RKO (cell line): ENCODE results near the gene DLG2.
"Not testable (repeated sequence)": the region's sequence is repeated elsewhere in the genome, so short reads cannot be mapped to it uniquely, and the experiment has no call there.

ENCODE experiments used
- DNase-seq: peaks from one replicate; pipeline ENCODE4 v3.0.0-alpha.2; 2016; ENCODE audit warnings: low spot score

The DLG2 gene

GRCh38 chr11:85229723-85230122 is 397.4 kb downstream of the DLG2 start:
- not testable (repeated sequence) for DNase-seq

- DNase-seq = no peak
These were observed 430.2 kb downstream of the DLG2 start for GRCh38 chr11:85196968-85197367.

- no peak for DNase-seq
These were observed 431.2 kb downstream of the DLG2 start for GRCh38 chr11:85195934-85196333.

GRCh38 chr11:85187992-85188391 is 439.2 kb downstream of the DLG2 start:
- no peak for DNase-seq

GRCh38 chr11:85184721-85185120 is 442.4 kb downstream of the DLG2 start:
- DNase-seq = no peak

GRCh38 chr11:85182441-85183387 is 444.4 kb downstream of the DLG2 start:
- peak; percentile 76 for DNase-seq

GRCh38 chr11:85180528-85180927 is 446.6 kb downstream of the DLG2 start:
- DNase-seq = no peak

- no peak for DNase-seq
These were observed 455.4 kb downstream of the DLG2 start for GRCh38 chr11:85171648-85172257.

- DNase-seq = peak; percentile 4
These were observed 457.0 kb downstream of the DLG2 start for GRCh38 chr11:85170184-85170583.

GRCh38 chr11:85167471-85167870 is 459.7 kb downstream of the DLG2 start:
- no peak for DNase-seq

- DNase-seq = no peak
These were observed 460.1 kb downstream of the DLG2 start for GRCh38 chr11:85167038-85167437.

- no peak for DNase-seq
These were observed 461.3 kb downstream of the DLG2 start for GRCh38 chr11:85165819-85166218.

GRCh38 chr11:85164743-85165142 is 462.4 kb downstream of the DLG2 start:
- DNase-seq = no peak

GRCh38 chr11:85154294-85154693 is 472.9 kb downstream of the DLG2 start:
- no peak for DNase-seq

GRCh38 chr11:85137597-85137996 is 489.5 kb downstream of the DLG2 start:
- no peak for DNase-seq

GRCh38 chr11:85133636-85134035 is 493.5 kb downstream of the DLG2 start:
- no peak for DNase-seq

GRCh38 chr11:85132851-85133585 is 494.1 kb downstream of the DLG2 start:
- no peak for DNase-seq

GRCh38 chr11:85127349-85127748 is 499.8 kb downstream of the DLG2 start:
- no peak for DNase-seq

- no peak for DNase-seq
These were observed 503.4 kb downstream of the DLG2 start for GRCh38 chr11:85123752-85124231.

GRCh38 chr11:85118151-85118550 is 509.0 kb downstream of the DLG2 start:
- no peak for DNase-seq

GRCh38 chr11:85115798-85116197 is 511.3 kb downstream of the DLG2 start:
- DNase-seq = no peak

- DNase-seq = no peak
These were observed 512.4 kb downstream of the DLG2 start for GRCh38 chr11:85114786-85115185.

GRCh38 chr11:85110246-85110645 is 516.9 kb downstream of the DLG2 start:
- not testable (repeated sequence) for DNase-seq
